OCI-LY7 (cell line): ENCODE measurements around the gene DCP1B.

Experiments
- EZH2phosphoT487 ChIP-seq: fragments of 200-600 bp; sonication (generic); IDR thresholded peaks from 2 replicates; pipeline ENCODE4 v1.6.1; 2018; ENCODE audit warnings: low read depth, borderline replicate concordance, mild to moderate bottlenecking, mixed run types, antibody characterized with exemption, low read length, moderate library complexity, mixed read lengths
- TF ChIP-seq, protein P1 (sequence below): fragments of 200-600 bp; sonication (generic); conservative IDR thresholded peaks from 2 replicates; pipeline ENCODE4 v1.5.1; 2014; ENCODE audit warnings: mild to moderate bottlenecking, antibody characterized with exemption, low read length, moderate library complexity, mixed read lengths

DNA sequence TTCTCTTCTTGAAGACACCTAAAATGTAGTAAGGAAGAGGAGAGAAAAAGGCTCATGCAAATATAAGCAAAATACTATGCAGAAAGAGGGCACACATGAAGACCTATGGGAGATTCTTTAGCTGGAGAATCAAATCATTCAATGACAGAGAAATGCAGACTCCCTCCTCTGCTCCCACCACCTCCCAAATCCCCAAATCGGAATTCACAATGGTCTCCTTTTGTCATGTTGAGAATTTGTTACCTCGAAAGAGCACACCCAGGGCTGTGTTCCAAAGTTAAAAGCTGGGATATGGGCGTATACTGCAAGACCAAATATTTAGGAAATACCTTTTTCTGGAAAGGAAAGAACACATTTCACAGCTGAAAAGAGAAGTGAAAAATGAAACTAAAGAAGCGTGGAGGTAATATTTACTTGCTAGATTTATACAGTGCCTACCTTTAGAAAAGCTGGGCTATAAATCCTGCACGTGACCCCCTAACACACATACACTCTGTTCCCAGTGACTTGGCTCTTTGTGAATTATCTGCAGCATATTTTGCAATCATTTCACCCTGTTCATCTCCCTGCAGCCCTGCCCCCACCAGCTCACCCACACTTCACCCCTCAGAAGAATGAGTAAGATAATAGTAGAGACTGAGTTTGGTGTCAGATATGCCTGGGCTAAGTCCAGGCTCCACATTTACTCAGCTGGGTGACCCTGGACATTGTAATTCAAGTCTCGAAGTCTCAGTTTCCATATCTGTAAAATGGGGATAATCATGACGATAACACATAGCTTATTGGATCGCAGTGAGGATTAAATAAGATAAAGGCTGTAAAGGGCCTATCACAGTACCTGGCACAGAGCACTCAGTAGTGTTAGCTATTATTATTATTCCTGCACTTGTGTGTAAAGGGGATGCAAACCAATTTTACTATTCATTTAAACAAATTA, 45.6 kb upstream of the DCP1B start:
- TF ChIP-seq, protein P1, sequence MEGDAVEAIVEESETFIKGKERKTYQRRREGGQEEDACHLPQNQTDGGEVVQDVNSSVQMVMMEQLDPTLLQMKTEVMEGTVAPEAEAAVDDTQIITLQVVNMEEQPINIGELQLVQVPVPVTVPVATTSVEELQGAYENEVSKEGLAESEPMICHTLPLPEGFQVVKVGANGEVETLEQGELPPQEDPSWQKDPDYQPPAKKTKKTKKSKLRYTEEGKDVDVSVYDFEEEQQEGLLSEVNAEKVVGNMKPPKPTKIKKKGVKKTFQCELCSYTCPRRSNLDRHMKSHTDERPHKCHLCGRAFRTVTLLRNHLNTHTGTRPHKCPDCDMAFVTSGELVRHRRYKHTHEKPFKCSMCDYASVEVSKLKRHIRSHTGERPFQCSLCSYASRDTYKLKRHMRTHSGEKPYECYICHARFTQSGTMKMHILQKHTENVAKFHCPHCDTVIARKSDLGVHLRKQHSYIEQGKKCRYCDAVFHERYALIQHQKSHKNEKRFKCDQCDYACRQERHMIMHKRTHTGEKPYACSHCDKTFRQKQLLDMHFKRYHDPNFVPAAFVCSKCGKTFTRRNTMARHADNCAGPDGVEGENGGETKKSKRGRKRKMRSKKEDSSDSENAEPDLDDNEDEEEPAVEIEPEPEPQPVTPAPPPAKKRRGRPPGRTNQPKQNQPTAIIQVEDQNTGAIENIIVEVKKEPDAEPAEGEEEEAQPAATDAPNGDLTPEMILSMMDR: no peak
- no peak for TF ChIP-seq EZH2phosphoT487
